GM12865 (cell line): ENCODE results near the gene YPEL2.

Source experiments
- DNase-seq: peaks from one replicate; pipeline ENCODE4 v3.0.0; 2010; ENCODE audit warnings: low read depth
- H3K4me3 ChIP-seq: 2 replicates; pipeline ENCODE4 v1.5.1; 2011; ENCODE audit warnings: mild to moderate bottlenecking, low read depth, low read length, control low read depth
- TF ChIP-seq, protein P1 (sequence below): IDR thresholded peaks from 2 replicates; pipeline ENCODE4 v1.5.1; 2011; ENCODE audit warnings: low read length, control low read depth, low read depth, inconsistent platforms; ENCODE audit not compliant: insufficient read depth; ENCODE audit errors: missing control alignments

Gene YPEL2

DNA sequence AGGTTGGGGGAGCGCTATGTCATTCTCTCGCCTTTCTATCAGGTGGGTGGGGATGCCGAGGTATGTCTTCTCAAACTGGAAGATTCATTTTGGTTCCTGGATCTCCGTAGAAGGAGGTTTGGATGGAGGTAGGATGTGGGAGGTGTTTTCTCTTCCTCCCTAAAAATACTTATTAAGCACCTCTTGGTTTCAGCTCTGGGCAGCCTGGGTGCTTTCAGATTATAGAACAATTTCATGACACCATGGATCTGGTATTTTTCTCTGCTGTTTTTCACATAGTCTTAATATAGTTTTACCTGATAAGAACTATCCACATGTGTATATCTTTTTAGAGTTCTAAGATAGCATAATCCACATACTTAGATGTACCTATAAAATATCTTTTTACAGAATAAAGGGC lies 92.9 kb downstream of the YPEL2 start:
- TF ChIP-seq, protein P1, sequence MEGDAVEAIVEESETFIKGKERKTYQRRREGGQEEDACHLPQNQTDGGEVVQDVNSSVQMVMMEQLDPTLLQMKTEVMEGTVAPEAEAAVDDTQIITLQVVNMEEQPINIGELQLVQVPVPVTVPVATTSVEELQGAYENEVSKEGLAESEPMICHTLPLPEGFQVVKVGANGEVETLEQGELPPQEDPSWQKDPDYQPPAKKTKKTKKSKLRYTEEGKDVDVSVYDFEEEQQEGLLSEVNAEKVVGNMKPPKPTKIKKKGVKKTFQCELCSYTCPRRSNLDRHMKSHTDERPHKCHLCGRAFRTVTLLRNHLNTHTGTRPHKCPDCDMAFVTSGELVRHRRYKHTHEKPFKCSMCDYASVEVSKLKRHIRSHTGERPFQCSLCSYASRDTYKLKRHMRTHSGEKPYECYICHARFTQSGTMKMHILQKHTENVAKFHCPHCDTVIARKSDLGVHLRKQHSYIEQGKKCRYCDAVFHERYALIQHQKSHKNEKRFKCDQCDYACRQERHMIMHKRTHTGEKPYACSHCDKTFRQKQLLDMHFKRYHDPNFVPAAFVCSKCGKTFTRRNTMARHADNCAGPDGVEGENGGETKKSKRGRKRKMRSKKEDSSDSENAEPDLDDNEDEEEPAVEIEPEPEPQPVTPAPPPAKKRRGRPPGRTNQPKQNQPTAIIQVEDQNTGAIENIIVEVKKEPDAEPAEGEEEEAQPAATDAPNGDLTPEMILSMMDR, result no peak
- no peak overlapping the region for H3K4me3 ChIP-seq
- no peak for DNase-seq

DNA sequence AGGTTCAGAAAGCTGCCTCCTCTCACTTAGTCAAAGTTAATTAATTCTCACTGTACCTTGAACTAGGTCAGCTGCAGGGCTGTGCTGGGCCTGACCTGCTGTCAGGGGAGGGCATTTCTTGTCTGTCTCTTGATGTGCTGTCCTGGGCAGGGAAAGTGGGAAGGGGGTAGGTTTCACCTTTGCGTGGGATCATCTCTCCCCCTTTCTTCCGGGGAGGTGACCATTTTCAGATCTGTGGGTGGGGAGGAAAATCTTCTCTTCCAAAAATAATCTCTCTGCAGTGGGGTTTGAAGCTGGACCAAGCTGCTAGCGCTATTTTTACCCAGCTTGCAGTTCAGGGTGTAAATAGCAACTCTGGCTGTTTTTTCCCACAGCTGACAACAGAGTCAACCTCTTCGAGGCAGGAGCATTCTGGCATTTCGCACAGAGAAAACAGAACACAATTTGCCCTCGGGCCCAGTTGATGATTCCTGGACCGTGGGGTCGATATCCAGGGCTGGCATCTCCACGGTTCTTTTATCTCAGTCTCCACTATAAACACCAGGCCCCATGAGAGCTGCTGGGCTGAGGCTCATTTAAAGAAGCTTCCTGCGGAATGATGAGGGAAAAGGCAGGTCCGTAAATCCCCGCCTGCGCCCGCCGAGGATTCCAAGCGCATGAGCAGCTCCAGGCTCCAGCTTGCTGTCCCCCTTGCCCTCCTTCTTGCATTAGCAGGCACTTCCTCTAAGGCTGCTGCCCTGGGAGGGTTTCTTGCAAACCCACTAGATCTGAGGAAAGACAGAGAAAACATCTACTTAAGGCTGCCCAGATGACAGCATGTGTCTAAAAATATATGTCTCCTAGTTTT lies 93.9 kb downstream of the YPEL2 start:
- TF ChIP-seq, protein P1, result no peak
- H3K4me3 ChIP-seq, result no peak overlapping the region
- no peak for DNase-seq

DNA sequence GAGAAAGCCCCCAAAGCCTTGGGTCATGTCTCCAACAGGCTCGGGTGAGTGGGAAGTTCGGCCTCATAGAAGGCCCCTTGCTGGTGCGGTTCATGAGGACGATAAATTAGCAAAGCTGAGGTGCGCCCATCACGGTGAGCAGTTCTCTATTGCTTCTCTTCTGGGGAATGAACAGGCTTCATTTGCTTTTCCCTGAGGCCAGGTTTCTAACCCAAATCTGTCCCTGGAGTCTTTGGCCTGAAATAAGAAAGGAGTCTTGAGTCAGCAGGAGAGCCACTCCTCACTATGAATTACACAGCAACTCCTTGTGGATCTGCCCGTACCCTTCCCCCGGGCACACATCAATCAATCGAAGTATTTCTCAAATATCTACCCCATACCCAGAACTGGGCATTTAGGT lies 94.6 kb downstream of the YPEL2 start:
- TF ChIP-seq, protein P1, result no peak
- H3K4me3 ChIP-seq, result no peak overlapping the region
- DNase-seq, result no peak

DNA sequence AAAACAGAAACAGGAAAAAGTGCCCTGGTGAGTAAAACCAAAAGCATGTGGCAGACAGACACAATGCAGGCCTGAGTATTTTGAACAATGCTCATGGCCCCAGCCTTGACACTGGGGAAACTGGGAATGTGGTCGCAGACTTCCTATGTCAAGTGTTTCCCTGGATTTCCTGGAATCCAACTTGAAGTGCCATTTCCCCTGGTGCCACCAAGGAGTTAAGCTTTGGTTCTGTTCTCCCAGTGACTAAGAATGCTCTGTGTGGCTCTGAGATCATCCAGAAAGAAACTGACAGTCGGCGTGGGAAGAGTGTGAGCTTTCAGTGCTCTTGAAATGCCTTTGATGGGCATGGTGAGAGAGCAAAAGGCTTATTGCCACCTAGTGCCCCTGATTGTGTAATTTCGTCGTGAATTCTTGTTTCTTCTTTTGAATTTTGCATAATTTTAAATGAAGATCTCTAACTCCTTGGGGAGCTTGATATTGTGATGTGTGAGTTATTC lies 96.0 kb downstream of the YPEL2 start:
- TF ChIP-seq, protein P1, result no peak
- no peak overlapping the region for H3K4me3 ChIP-seq
- DNase-seq, result peak; percentile 54

DNA sequence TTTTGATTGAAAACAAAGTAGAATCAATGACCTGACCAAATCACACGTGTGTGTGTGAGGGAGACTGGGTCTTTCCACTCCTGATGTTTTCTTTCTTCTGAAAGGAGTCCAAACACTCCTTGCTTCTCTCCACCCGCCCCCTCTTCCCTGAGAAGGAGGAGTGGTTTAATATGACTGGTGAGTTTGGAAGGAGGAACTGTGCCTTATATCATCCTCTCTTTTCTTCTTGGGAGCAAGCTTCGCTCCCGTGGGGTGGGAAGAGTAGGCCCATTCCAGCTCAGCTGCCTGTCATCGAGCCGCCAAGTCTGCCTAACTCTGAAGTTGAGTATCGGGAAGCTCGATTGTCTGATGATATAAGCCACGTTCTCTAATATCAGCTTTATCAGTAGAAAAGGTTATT lies 96.5 kb downstream of the YPEL2 start:
- H3K4me3 ChIP-seq, result no peak overlapping the region
- TF ChIP-seq, protein P1, result no peak
- DNase-seq, result no peak

DNA sequence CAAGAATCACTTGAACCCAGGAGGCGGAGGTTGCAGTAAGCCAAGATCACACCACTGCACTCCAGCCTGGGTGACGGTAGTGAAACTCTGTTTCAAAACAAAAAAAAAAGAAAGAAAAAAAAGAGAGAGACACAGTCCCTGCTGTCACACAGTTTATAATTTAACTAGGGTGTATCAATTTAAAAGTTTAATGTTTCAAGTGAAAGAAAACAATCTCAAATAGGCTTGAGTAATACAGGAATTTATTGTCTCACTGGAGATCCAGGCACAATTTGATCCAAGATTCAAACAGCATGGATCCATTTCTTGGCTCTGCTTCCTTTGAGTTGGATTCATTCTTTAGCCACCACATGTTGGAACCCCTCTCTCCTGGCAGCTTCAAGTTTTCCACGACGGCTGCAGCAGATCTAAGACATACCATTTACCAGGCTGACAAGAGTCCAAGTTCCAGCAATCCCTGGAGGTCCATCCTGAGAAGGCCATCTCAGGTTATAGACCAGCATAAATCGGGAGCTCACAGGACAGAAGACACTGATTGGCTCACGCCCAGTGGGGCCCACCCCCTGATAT lies 97.5 kb downstream of the YPEL2 start:
- no peak for DNase-seq
- TF ChIP-seq, protein P1, result no peak
- H3K4me3 ChIP-seq, result no peak overlapping the region

DNA sequence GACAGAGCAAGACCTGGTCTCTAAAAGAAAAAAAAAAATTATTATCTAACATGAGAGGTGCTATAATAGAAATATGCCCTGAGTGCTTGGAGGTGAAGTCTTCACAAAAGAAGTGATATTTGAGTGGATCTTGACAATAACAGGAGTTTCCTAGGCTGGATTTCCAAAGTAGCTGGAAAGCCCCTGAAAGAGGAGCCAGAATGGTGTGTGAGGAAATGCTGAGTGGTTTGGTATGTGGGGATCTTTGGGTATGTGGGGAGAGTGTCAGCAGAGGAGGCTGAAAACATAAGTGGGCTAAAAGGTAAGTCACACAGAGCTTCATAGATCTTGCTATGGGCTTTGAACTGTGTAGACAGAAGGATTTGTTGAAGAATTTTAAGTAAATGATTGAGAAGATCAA lies 100.1 kb downstream of the YPEL2 start:
- TF ChIP-seq, protein P1, result no peak
- H3K4me3 ChIP-seq, result no peak overlapping the region
- peak; percentile 26 for DNase-seq
